H1 (cell line): ENCODE data around the gene ANKS1B. TPM values are rescaled to one million over a fixed set of nuclear protein-coding genes. Genes with fewer than 3 reads are reported as not detected.
"Not testable (repeated sequence)": the region's sequence is repeated elsewhere in the genome, so short reads cannot be mapped to it uniquely, and the experiment has no call there.

ENCODE experiments used
- CTCF ChIA-PET: fragments of 300-600 bp; sonication (Branson Sonifier 250); formaldehyde crosslinking; loops from one replicate; lab custom pipeline; 2021; ENCODE audit not compliant: partially characterized antibody; lab: Charles Lee
- POLR2A ChIA-PET: fragments of 300-600 bp; sonication (Branson Sonifier 250); formaldehyde crosslinking; loops from one replicate; lab custom pipeline; 2021; ENCODE audit warnings: inconsistent platforms; ENCODE audit not compliant: partially characterized antibody; lab: Charles Lee
- DNase-seq, 2 experiments: peaks; one replicate each; pipeline versions ENCODE4 v3.0.0 to v3.0.0-alpha.2; 2010 to 2022; ENCODE audit warnings: low spot score in 2 of 2, low read depth in 1 of 2, mixed read lengths in 1 of 2
- FAIRE-seq: peaks from 2 replicates; lab custom pipeline; 2011; peaks lifted over from hg19 to GRCh38; lab: Jason Lieb, UNC
- H2AFZ ChIP-seq: 2 replicates; pipeline ENCODE4 v1.8.1; 2012; ENCODE audit warnings: low read length, inconsistent platforms
- H2AK5ac ChIP-seq: 2 replicates; pipeline ENCODE4 v1.6.1; 2013; ENCODE audit warnings: low read depth, low read length
- H2BK120ac ChIP-seq: replicated peaks from 2 replicates; pipeline ENCODE3; 2013; ENCODE audit warnings: low read depth, low read length, inconsistent platforms
- H2BK12ac ChIP-seq: 2 replicates; pipeline ENCODE4 v1.6.1; 2013; ENCODE audit warnings: low read depth, low read length
- H2BK15ac ChIP-seq: 2 replicates; pipeline ENCODE4 v1.6.1; 2013; ENCODE audit warnings: low read length
- H2BK20ac ChIP-seq: 2 replicates; pipeline ENCODE4 v1.6.1; 2013; ENCODE audit warnings: low read length
- H2BK5ac ChIP-seq: 2 replicates; pipeline ENCODE4 v1.6.1; 2013; ENCODE audit warnings: low read depth, low read length
- H3K14ac ChIP-seq: 2 replicates; pipeline ENCODE4 v1.6.1; 2013; ENCODE audit warnings: inconsistent platforms; ENCODE audit not compliant: insufficient read length
- H3K18ac ChIP-seq: 2 replicates; pipeline ENCODE4 v1.6.1; 2013; ENCODE audit warnings: low read length; ENCODE audit errors: extremely low read depth
- H3K23ac ChIP-seq: 2 replicates; pipeline ENCODE4 v1.6.1; 2013; ENCODE audit warnings: inconsistent platforms; ENCODE audit not compliant: insufficient read length
- H3K23me2 ChIP-seq: 2 replicates; pipeline ENCODE4 v1.6.1; 2013; ENCODE audit warnings: low read depth, low read length
- H3K27ac ChIP-seq: 2 replicates; pipeline ENCODE4 v1.6.1; 2011; ENCODE audit warnings: low read depth, low read length, inconsistent platforms
- H3K27me3 ChIP-seq, 4 experiments: replicated peaks in 1 of 4; 1 replicate in 1 of 4; 2 replicates in 3 of 4; pipeline versions ENCODE4 v1.6.1 to v1.8.1; 2011 to 2013; ENCODE audit warnings: low read length in 3 of 4, mild to moderate bottlenecking in 3 of 4, inconsistent platforms in 2 of 4, mixed read lengths in 2 of 4, moderate library complexity in 1 of 4; ENCODE audit not compliant: control insufficient read depth in 3 of 4, insufficient read depth in 3 of 4; ENCODE audit errors: extremely low read depth in 1 of 4
- H3K36me3 ChIP-seq, 4 experiments: 2 replicates each; pipeline versions ENCODE4 v1.6.1 to v1.8.1; 2011 to 2013; ENCODE audit warnings: mild to moderate bottlenecking in 4 of 4, low read length in 3 of 4, moderate library complexity in 2 of 4, control low read depth in 1 of 4, inconsistent platforms in 1 of 4; ENCODE audit not compliant: insufficient read depth in 4 of 4, control insufficient read depth in 2 of 4
- H3K4ac ChIP-seq: replicated peaks from 2 replicates; pipeline ENCODE3; 2013; ENCODE audit warnings: low read length, low read depth, mixed read lengths, inconsistent platforms; ENCODE audit not compliant: insufficient read length
- H3K4me1 ChIP-seq, 4 experiments: replicated peaks in 1 of 4; 1 replicate in 1 of 4; 2 replicates in 3 of 4; pipeline versions ENCODE4 v1.6.1 to v1.8.1; 2011 to 2013; ENCODE audit warnings: low read length in 3 of 4, inconsistent platforms in 2 of 4, mixed read lengths in 1 of 4; ENCODE audit not compliant: insufficient read depth in 4 of 4, control insufficient read depth in 3 of 4
- H3K4me2 ChIP-seq, 2 experiments: 2 replicates each; pipeline versions ENCODE4 v1.6.1 to v1.8.1; 2011 to 2013; ENCODE audit warnings: low read depth in 2 of 2, low read length in 2 of 2, control low read depth in 1 of 2, inconsistent platforms in 1 of 2, mild to moderate bottlenecking in 1 of 2; ENCODE audit not compliant: insufficient read depth in 1 of 2
- H3K4me3 ChIP-seq, 4 experiments: fragments of 200-600, 300-600 bp in 1 of 4; sonication (generic), shearing (Covaris generic), sonication (Bioruptor Twin) in 1 of 4; 2 replicates each; pipeline versions ENCODE4 v1.5.1 to v1.8.1; 2011 to 2016; ENCODE audit warnings: low read length in 4 of 4, low read depth in 3 of 4, control low read depth in 2 of 4, inconsistent platforms in 2 of 4, mild to moderate bottlenecking in 2 of 4, mixed read lengths in 1 of 4, moderate library complexity in 1 of 4; ENCODE audit not compliant: insufficient read depth in 2 of 4; ENCODE audit errors: extremely low read depth in 1 of 4
- H3K56ac ChIP-seq: replicated peaks from 2 replicates; pipeline ENCODE3; 2013; ENCODE audit warnings: low read depth, mild to moderate bottlenecking, mixed read lengths, low read length, inconsistent platforms; ENCODE audit not compliant: insufficient read length
- H3K79me1 ChIP-seq: 2 replicates; pipeline ENCODE4 v1.6.1; 2013; ENCODE audit warnings: low read depth, low read length, control low read depth
- H3K79me2 ChIP-seq, 2 experiments: 2 replicates each; pipeline versions ENCODE4 v1.6.1 to v1.8.1; 2012 to 2013; ENCODE audit warnings: low read length in 2 of 2, mild to moderate bottlenecking in 2 of 2, inconsistent platforms in 1 of 2; ENCODE audit not compliant: insufficient read depth in 2 of 2, control insufficient read depth in 1 of 2
- H3K9ac ChIP-seq, 4 experiments: replicated peaks in 1 of 4; 1 replicate in 1 of 4; 2 replicates in 3 of 4; pipeline versions ENCODE4 v1.6.1 to v1.8.1; 2011 to 2013; ENCODE audit warnings: low read depth in 3 of 4, low read length in 3 of 4, control low read depth in 2 of 4, mild to moderate bottlenecking in 2 of 4, moderate library complexity in 2 of 4, inconsistent platforms in 1 of 4; ENCODE audit errors: extremely low read depth in 1 of 4
- H3K9me3 ChIP-seq, 2 experiments: 2 replicates each; pipeline versions ENCODE4 v1.6.1 to v1.8.1; 2012 to 2013; ENCODE audit warnings: mild to moderate bottlenecking in 2 of 2, moderate library complexity in 2 of 2, control low read depth in 1 of 2, inconsistent platforms in 1 of 2, low read depth in 1 of 2, low read length in 1 of 2, mixed read lengths in 1 of 2; ENCODE audit not compliant: insufficient read depth in 2 of 2
- H4K20me1 ChIP-seq, 2 experiments: replicated peaks in 1 of 2; 2 replicates each; pipeline versions ENCODE3 to v1.8.1; 2011 to 2013; ENCODE audit warnings: inconsistent platforms in 2 of 2, low read length in 2 of 2, mild to moderate bottlenecking in 1 of 2; ENCODE audit not compliant: insufficient read depth in 2 of 2, control insufficient read depth in 1 of 2
- H4K5ac ChIP-seq: 2 replicates; pipeline ENCODE4 v1.6.1; 2013; ENCODE audit warnings: low read length, low read depth, mixed read lengths, inconsistent platforms; ENCODE audit not compliant: insufficient read length
- H4K8ac ChIP-seq: 2 replicates; pipeline ENCODE4 v1.8.0; 2013; ENCODE audit warnings: mild to moderate bottlenecking, moderate library complexity, low read length, inconsistent platforms; ENCODE audit not compliant: insufficient read depth; ENCODE audit errors: extremely low read depth
- H4K91ac ChIP-seq: replicated peaks from 2 replicates; pipeline ENCODE3; 2013; ENCODE audit warnings: low read length, mixed read lengths, inconsistent platforms; ENCODE audit not compliant: insufficient read length
- WGBS, 2 experiments: shearing (Covaris generic) in 1 of 2; methylation state at CpG; one replicate each; pipeline versions ENCODE4 v1.1.6 to v1.1.7; 2013 to 2015; ENCODE audit warnings: low lambda C conversion rate in 2 of 2, mixed read lengths in 2 of 2, inconsistent platforms in 1 of 2, low coverage in 1 of 2, missing lambda C conversion rate in 1 of 2; ENCODE audit not compliant: insufficient replicate concordance in 2 of 2, insufficient coverage in 1 of 2, insufficient read length in 1 of 2; ENCODE audit errors: extremely low coverage in 1 of 2, missing lambda C conversion rate in 1 of 2; 5-methylcytosine and 5-hydroxymethylcytosine counted together
- polyA plus RNA-seq, 7 experiments: library from polyadenylated mRNA; depleted of rRNA in 3 of 7; stranded (reverse) in 5 of 7; unstranded in 2 of 7; fragments of >200 nt in 5 of 7; fragments of 200-250 nt in 2 of 7; gene quantifications; 1 replicate in 5 of 7; 2 replicates in 1 of 7; 4 replicates in 1 of 7; pipeline versions ENCODE4 v1.2.1 to v1.2.3, GENCODE V29; 2011 to 2013; ENCODE audit warnings: missing spikeins in 2 of 7, mixed read lengths in 2 of 7
- total RNA-seq: library from RNA; stranded (reverse); fragmentation: NEBNext Ultra II Directional; extraction: Animal tissue kit (Norgen Biotek cat#: 25700); gene quantifications from 2 replicates; pipeline ENCODE4 v1.2.1, GENCODE V29; 2021

Gene ANKS1B
- total and polyA plus RNA-seq, 2 of the 8 experiments (the other 6 are each of a cell fraction or from before 2014, with no cell fraction given) = 2.7 to 6.1 TPM

DNA sequence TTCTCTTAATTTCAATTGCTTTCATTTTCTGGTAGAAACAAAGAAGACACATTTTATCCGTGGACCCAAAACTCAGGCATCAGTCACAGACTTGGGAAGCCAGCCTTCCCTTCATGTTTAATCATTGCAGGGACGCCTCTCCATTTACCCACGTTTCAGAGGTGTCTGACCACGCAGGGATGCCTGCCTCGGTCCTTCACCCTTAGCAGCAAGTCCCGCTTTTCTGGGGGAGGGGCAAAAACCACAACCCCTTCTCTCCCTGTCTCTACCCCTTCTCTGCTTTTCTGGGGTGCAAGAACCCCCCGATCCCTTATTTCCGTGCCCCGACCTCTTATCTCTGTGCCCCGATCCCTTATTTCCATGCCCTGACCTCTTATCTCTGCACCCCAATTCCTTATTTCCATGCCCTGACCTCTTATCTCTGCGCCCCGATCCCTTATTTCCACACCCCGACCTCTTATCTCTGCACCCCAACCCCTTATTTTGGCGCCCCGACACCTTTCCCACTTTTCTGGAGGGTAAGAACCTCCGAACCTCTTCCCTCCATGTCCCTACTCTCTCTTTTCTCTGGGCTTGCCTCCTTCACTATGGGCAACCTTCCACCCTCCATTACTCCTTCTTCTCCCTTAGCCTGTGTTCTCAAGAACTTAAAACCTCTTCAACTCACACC, 268.8 kb downstream of the ANKS1B start:
- H3K9ac ChIP-seq, H3K23me2 ChIP-seq, H3K4me1 ChIP-seq, H3K36me3 ChIP-seq, POLR2A ChIA-PET, H2AK5ac ChIP-seq, H2BK5ac ChIP-seq, H3K18ac ChIP-seq, H3K4me2 ChIP-seq, H3K27me3 ChIP-seq, H3K23ac ChIP-seq, DNase-seq, H3K4me3 ChIP-seq, H3K79me2 ChIP-seq, H2BK20ac ChIP-seq, H2AFZ ChIP-seq, H4K8ac ChIP-seq, H3K14ac ChIP-seq, H3K79me1 ChIP-seq, H3K27ac ChIP-seq, H4K5ac ChIP-seq, H2BK12ac ChIP-seq, H3K4ac ChIP-seq, H4K91ac ChIP-seq, CTCF ChIA-PET, FAIRE-seq, H4K20me1 ChIP-seq, H2BK15ac ChIP-seq, H3K56ac ChIP-seq, H3K9me3 ChIP-seq, H2BK120ac ChIP-seq: not testable (repeated sequence)
- WGBS, 2 experiments = 84% methylated on average over 13 of the region's 16 CpGs; no CpG with 5 or more reads in 1 of the 2 experiments

DNA sequence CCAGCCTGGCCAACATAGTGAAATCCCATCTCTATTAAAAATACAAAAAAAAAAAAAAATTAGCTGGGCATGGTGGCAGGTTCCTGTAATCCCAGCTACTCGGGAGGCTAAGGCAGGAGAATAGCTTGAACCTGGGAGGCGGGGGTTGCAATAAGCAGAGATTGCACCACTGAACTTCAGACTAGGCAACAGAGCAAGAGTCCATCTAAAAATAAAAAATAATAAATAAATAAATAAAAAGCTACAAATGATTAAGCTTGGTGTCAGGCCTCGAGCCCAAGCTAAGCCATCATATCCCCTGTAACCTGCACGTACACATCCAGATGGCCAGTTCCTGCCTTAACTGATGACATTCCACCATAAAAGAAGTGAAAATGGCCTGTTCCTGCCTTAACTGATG, 269.8 kb downstream of the ANKS1B start:
- FAIRE-seq, DNase-seq: not testable (repeated sequence)
- WGBS, 2 experiments = 90% methylated on average over 4 of the region's 4 CpGs; no CpG with 5 or more reads in 1 of the 2 experiments

More for the DNA sequence above, 269.8 kb downstream of the ANKS1B start:
- H3K4me2 ChIP-seq, H4K8ac ChIP-seq, H2AK5ac ChIP-seq, H3K4me3 ChIP-seq, H3K23me2 ChIP-seq, H3K4me1 ChIP-seq, H2AFZ ChIP-seq, H3K79me2 ChIP-seq, H2BK12ac ChIP-seq, H3K4ac ChIP-seq, CTCF ChIA-PET, H3K18ac ChIP-seq, H3K14ac ChIP-seq, H3K9ac ChIP-seq, POLR2A ChIA-PET, H2BK20ac ChIP-seq, H3K36me3 ChIP-seq, H3K79me1 ChIP-seq, H3K27ac ChIP-seq, H2BK5ac ChIP-seq, H2BK120ac ChIP-seq, H4K20me1 ChIP-seq, H3K56ac ChIP-seq, H3K27me3 ChIP-seq, H4K5ac ChIP-seq, H2BK15ac ChIP-seq, H3K23ac ChIP-seq, H3K9me3 ChIP-seq, H4K91ac ChIP-seq: not testable (repeated sequence)
